Measurements from ENCODE around the gene PRICKLE2. TPM values are rescaled to one million over a fixed set of nuclear protein-coding genes. Genes with fewer than 3 reads are reported as not detected.
A peak's percentile ranks its signal among the peaks of the same experiment; 100 is the strongest.

PRICKLE2 gene
- total and polyA plus RNA-seq, 10 donors: 0.27 to 11.4 (median 5.4) TPM

DNA sequence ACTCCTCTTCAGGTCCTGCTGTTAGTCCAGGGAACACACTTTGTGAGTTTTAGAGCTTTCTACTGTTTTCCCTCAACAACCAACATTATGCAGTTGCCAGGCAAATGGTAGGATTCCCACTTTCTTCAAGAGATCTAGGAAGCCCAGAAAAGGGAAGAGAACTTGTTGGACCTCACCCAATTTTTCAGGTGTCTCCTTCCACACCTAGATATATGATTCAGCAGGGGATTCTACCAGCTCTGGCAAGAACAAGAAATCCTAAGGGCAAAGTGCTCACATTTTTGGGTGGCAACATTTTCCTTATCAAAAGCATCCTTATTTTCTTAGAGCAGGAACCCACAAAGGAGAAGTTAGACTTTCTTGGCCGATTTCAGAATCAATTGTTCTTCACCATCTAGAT, 57.4 kb downstream of the PRICKLE2 start:
- H3K27me3 ChIP-seq (replicated peaks in 1 of 7): no peaks in the 10 kb centered on the region
- intact Hi-C loops (cut with DNase I; ENCODE audit: low total_unique reads): no loop called here
- TF ChIP-seq POLR2A (IDR thresholded peaks at IDR 0.05): no peak
- no peak for TF ChIP-seq CTCF (IDR thresholded peaks at IDR 0.05 in 8 of 11, conservative IDR thresholded peaks at IDR 0.05 in 3 of 11)
- TF ChIP-seq POLR2AphosphoS5 (IDR thresholded peaks at IDR 0.05): no peak
- no peaks in the 10 kb centered on the region for H3K9me3 ChIP-seq
- DNase-seq: no peak
- H3K4me3 ChIP-seq: no peak overlapping the region
- H3K27ac ChIP-seq: no peak overlapping the region
- H3K4me1 ChIP-seq: peaks cover 0 to 3% (median 0%) of the 10 kb centered on the region in 6 donors
- no peaks in the 10 kb centered on the region for H3K36me3 ChIP-seq
- 48 to 70% (median 61%) methylated on average over 1 of the region's 1 CpG for WGBS, 5 donors

DNA sequence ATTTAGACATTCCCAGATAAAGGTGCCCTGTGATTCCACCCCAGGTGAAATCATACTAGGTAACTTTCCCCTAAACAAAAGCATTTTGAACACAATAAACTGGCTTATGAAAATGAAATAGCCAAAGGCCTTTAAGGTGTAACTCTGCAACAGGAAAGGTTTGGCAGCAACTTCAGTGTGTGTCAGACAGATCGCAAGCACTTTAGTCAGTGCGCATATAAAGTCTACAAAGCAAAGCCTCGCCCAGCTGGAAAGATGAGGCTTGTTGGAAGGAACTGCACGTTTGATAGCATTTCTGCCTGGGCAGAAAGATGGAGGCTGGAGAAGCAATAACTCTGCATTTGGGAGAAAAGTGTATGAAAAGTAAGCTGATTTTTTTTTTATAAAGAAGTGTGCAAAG, 57.9 kb downstream of the PRICKLE2 start:
- Histone ChIP-seq H3K4me1 (peaks cover 0 to 3% (median 0%) of the 10 kb centered on the region in 6 donors), H3K27ac (no peak overlapping the region), H3K27me3 (replicated peaks in 1 of 7) (no peaks in the 10 kb centered on the region), H3K9me3 (no peaks in the 10 kb centered on the region), H3K4me3 (no peak overlapping the region), H3K36me3 (no peaks in the 10 kb centered on the region)
- WGBS, 5 donors: 81 to 92% (median 89%) methylated on average over 4 of the region's 4 CpGs
- TF ChIP-seq CTCF (IDR thresholded peaks at IDR 0.05 in 8 of 11, conservative IDR thresholded peaks at IDR 0.05 in 3 of 11): no peak
- TF ChIP-seq POLR2AphosphoS5 (IDR thresholded peaks at IDR 0.05): no peak
- no peak for TF ChIP-seq POLR2A (IDR thresholded peaks at IDR 0.05)
- intact Hi-C loops (cut with DNase I; ENCODE audit: low total_unique reads): no loop called here
- DNase-seq: no peak

- TF ChIP-seq POLR2AphosphoS5 (IDR thresholded peaks at IDR 0.05): no peak
- no peak for TF ChIP-seq POLR2A (IDR thresholded peaks at IDR 0.05)
- TF ChIP-seq CTCF (IDR thresholded peaks at IDR 0.05 in 8 of 11, conservative IDR thresholded peaks at IDR 0.05 in 3 of 11): no peak
- Histone ChIP-seq H3K9me3 (no peaks in the 10 kb centered on the region), H3K36me3 (no peaks in the 10 kb centered on the region), H3K4me1 (peaks cover 0 to 3% (median 0%) of the 10 kb centered on the region in 6 donors), H3K4me3 (no peak overlapping the region), H3K27me3 (replicated peaks in 1 of 7) (no peaks in the 10 kb centered on the region), H3K27ac (no peak overlapping the region)
- no peak for DNase-seq
- 81 to 89% (median 85%) methylated on average over 4 of the region's 4 CpGs for WGBS, 5 donors
- intact Hi-C loops (cut with DNase I; ENCODE audit: low total_unique reads): no loop called here
These were observed 58.6 kb downstream of the PRICKLE2 start for GRCh38 chr3:64166584-64167162.

DNA sequence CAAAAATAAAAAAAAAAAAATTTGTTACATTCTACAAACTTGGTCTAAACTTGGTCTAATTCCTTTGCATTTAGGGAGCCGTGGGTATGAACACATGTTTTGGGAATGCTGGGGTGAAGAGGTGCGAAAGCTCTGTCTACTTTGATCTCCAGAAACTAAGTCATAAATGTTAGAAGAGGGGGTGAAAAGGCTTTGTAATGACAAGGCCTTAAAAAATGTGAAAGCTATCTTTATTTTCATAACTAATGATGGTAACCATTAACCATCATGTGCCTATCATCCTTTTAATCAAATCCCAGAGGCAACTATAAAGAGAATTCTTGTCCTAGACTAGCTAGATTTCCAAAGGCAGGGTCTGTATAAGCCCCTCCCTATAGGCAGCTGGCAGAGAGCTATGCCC, 60.9 kb downstream of the PRICKLE2 start:
- no peak overlapping the region for H3K4me3 ChIP-seq
- H3K27me3 ChIP-seq (replicated peaks in 1 of 7): no peaks in the 10 kb centered on the region
- no peak for DNase-seq
- no peak for TF ChIP-seq POLR2AphosphoS5 (IDR thresholded peaks at IDR 0.05)
- no peak for TF ChIP-seq CTCF (IDR thresholded peaks at IDR 0.05 in 8 of 11, conservative IDR thresholded peaks at IDR 0.05 in 3 of 11)
- no peak for TF ChIP-seq POLR2A (IDR thresholded peaks at IDR 0.05)
- peaks cover 0 to 7% (median 0%) of the 10 kb centered on the region in 6 donors for H3K4me1 ChIP-seq
- no peaks in the 10 kb centered on the region for H3K9me3 ChIP-seq
- WGBS, 5 donors: 85 to 89% (median 88%) methylated on average over 2 of the region's 2 CpGs
- H3K27ac ChIP-seq: peak overlapping the region in 3 of 8 donors; percentile 25 to 36 (median 35)
- no peaks in the 10 kb centered on the region for H3K36me3 ChIP-seq
- intact Hi-C loops (cut with DNase I; ENCODE audit: low total_unique reads): no loop called here

Data from spleen (tissue), 11 donors.